HEK293 (cell line): ENCODE results near the gene RBP4.

ENCODE experiments used
- HOXD13 ChIP-seq: sonication (generic); formaldehyde crosslinking; IDR thresholded peaks from 2 replicates; pipeline ENCODE4 v1.8.0; 2022; ENCODE audit warnings: missing genetic modification reagents, borderline replicate concordance
- KLF10 ChIP-seq: fragments of 450-650 bp; IDR thresholded peaks from 2 replicates; pipeline ENCODE4 v1.5.1; 2018; ENCODE audit warnings: missing biosample characterization, mild to moderate bottlenecking, missing genetic modification characterization
- KLF8 ChIP-seq: fragments of 450-650 bp; formaldehyde crosslinking; IDR thresholded peaks from 2 replicates; pipeline ENCODE4 v1.5.1; 2016; ENCODE audit warnings: missing biosample characterization, missing genetic modification characterization
- OSR2 ChIP-seq: fragments of 450-650 bp; formaldehyde crosslinking; IDR thresholded peaks from 2 replicates; pipeline ENCODE4 v1.5.1; 2016; ENCODE audit warnings: missing biosample characterization, missing genetic modification characterization
- OVOL3 ChIP-seq: fragments of 450-650 bp; formaldehyde crosslinking; IDR thresholded peaks from 2 replicates; pipeline ENCODE4 v1.5.1; 2016; ENCODE audit warnings: missing biosample characterization, missing genetic modification characterization
- PRDM10 ChIP-seq: fragments of 450-650 bp; formaldehyde crosslinking; IDR thresholded peaks from 2 replicates; pipeline ENCODE4 v1.5.1; 2016; ENCODE audit warnings: missing biosample characterization, missing genetic modification characterization
- SCRT2 ChIP-seq: fragments of 450-650 bp; formaldehyde crosslinking; IDR thresholded peaks from 2 replicates; pipeline ENCODE4 v1.5.1; 2016; ENCODE audit warnings: missing biosample characterization, missing genetic modification characterization
- ZBTB17 ChIP-seq: fragments of 450-650 bp; formaldehyde crosslinking; IDR thresholded peaks from 2 replicates; pipeline ENCODE4 v1.5.1; 2016; ENCODE audit warnings: missing biosample characterization, missing genetic modification characterization
- ZNF112 ChIP-seq: fragments of 450-650 bp; formaldehyde crosslinking; IDR thresholded peaks from 2 replicates; pipeline ENCODE4 v1.5.0; 2017; ENCODE audit warnings: missing biosample characterization, missing genetic modification characterization
- ZNF132 ChIP-seq: fragments of 450-650 bp; formaldehyde crosslinking; IDR thresholded peaks from 2 replicates; pipeline ENCODE4 v1.5.1; 2017; ENCODE audit warnings: missing biosample characterization, missing genetic modification characterization, borderline replicate concordance
- ZNF16 ChIP-seq: fragments of 450-650 bp; formaldehyde crosslinking; IDR thresholded peaks from 2 replicates; pipeline ENCODE4 v1.5.1; 2016; ENCODE audit warnings: low read depth, missing biosample characterization, missing genetic modification characterization
- ZNF175 ChIP-seq: fragments of 450-650 bp; formaldehyde crosslinking; IDR thresholded peaks from 2 replicates; pipeline ENCODE4 v1.5.1; 2016; ENCODE audit warnings: missing biosample characterization, missing genetic modification characterization
- ZNF18 ChIP-seq: fragments of 450-650 bp; formaldehyde crosslinking; IDR thresholded peaks from 2 replicates; pipeline ENCODE4 v1.5.1; 2016; ENCODE audit warnings: missing biosample characterization, missing genetic modification characterization
- ZNF211 ChIP-seq: fragments of 450-650 bp; formaldehyde crosslinking; IDR thresholded peaks from 2 replicates; pipeline ENCODE4 v1.5.1; 2016; ENCODE audit warnings: low read depth, missing biosample characterization, missing genetic modification characterization
- ZNF23 ChIP-seq: fragments of 450-650 bp; formaldehyde crosslinking; IDR thresholded peaks from 2 replicates; pipeline ENCODE4 v1.5.1; 2016; ENCODE audit warnings: missing biosample characterization, missing genetic modification characterization, borderline replicate concordance
- ZNF248 ChIP-seq: fragments of 450-650 bp; formaldehyde crosslinking; IDR thresholded peaks from 2 replicates; pipeline ENCODE4 v1.5.1; 2017; ENCODE audit warnings: missing biosample characterization, missing genetic modification characterization
- ZNF266 ChIP-seq: fragments of 450-650 bp; formaldehyde crosslinking; IDR thresholded peaks from 2 replicates; pipeline ENCODE4 v1.5.1; 2016; ENCODE audit warnings: missing biosample characterization, missing genetic modification characterization, low read depth
- ZNF501 ChIP-seq: fragments of 450-650 bp; formaldehyde crosslinking; IDR thresholded peaks from 2 replicates; pipeline ENCODE4 v1.5.1; 2016; ENCODE audit warnings: missing biosample characterization, missing genetic modification characterization
- ZNF514 ChIP-seq: fragments of 450-650 bp; formaldehyde crosslinking; IDR thresholded peaks from 2 replicates; pipeline ENCODE4 v1.5.1; 2016; ENCODE audit warnings: missing biosample characterization, missing genetic modification characterization
- ZNF558 ChIP-seq: fragments of 450-650 bp; formaldehyde crosslinking; IDR thresholded peaks from 2 replicates; pipeline ENCODE4 v1.5.1; 2016; ENCODE audit warnings: missing biosample characterization, missing genetic modification characterization
- ZNF560 ChIP-seq: fragments of 450-650 bp; formaldehyde crosslinking; IDR thresholded peaks from 2 replicates; pipeline ENCODE4 v1.5.1; 2017; ENCODE audit warnings: missing biosample characterization, missing genetic modification characterization, borderline replicate concordance
- ZNF585B ChIP-seq: fragments of 450-650 bp; formaldehyde crosslinking; IDR thresholded peaks from 2 replicates; pipeline ENCODE4 v1.5.1; 2016; ENCODE audit warnings: missing biosample characterization, missing genetic modification characterization
- ZNF623 ChIP-seq: fragments of 450-650 bp; formaldehyde crosslinking; IDR thresholded peaks from 2 replicates; pipeline ENCODE4 v1.5.1; 2016; ENCODE audit warnings: missing biosample characterization, missing genetic modification characterization
- ZNF670 ChIP-seq: fragments of 450-650 bp; formaldehyde crosslinking; IDR thresholded peaks from 2 replicates; pipeline ENCODE4 v1.5.1; 2016; ENCODE audit warnings: missing biosample characterization, missing genetic modification characterization, low read depth
- ZNF747 ChIP-seq: fragments of 450-650 bp; formaldehyde crosslinking; IDR thresholded peaks from 2 replicates; pipeline ENCODE4 v1.5.1; 2016; ENCODE audit warnings: missing biosample characterization, missing genetic modification characterization
- ZSCAN5A ChIP-seq: fragments of 450-650 bp; formaldehyde crosslinking; IDR thresholded peaks from 2 replicates; pipeline ENCODE4 v1.5.1; 2016; ENCODE audit warnings: missing biosample characterization, missing genetic modification characterization
- TF ChIP-seq, protein P1 (sequence below): fragments of 450-650 bp; formaldehyde crosslinking; IDR thresholded peaks from 2 replicates; pipeline ENCODE4 v1.5.1; 2016; ENCODE audit warnings: missing biosample characterization, missing genetic modification characterization
- TF ChIP-seq, protein P2 (sequence below): fragments of 450-650 bp; formaldehyde crosslinking; IDR thresholded peaks from 2 replicates; pipeline ENCODE4 v1.5.1; 2016; ENCODE audit warnings: missing biosample characterization, missing genetic modification characterization
- TF ChIP-seq, protein P3 (sequence below): fragments of 450-650 bp; formaldehyde crosslinking; IDR thresholded peaks from 2 replicates; pipeline ENCODE4 v1.5.1; 2016; ENCODE audit warnings: missing biosample characterization, missing genetic modification characterization

Gene RBP4

GRCh38 chr10:93542358-93542791 is 58.7 kb downstream of the RBP4 start (continued):
- TF ChIP-seq ZNF18 (tag by site-specific recombination) (no peak), ZNF585B (tag by site-specific recombination) (no peak), ZNF514 (tag by site-specific recombination) (no peak), KLF10 (no peak), ZNF23 (no peak), ZNF747 (tag by site-specific recombination) (no peak), ZNF670 (tag by site-specific recombination) (no peak), SCRT2 (tag by site-specific recombination) (no peak), PRDM10 (peak; percentile 78), ZNF248 (tag by site-specific recombination) (no peak), ZNF558 (tag by site-specific recombination) (no peak), ZNF132 (no peak), ZNF560 (no peak), ZNF266 (tag by site-specific recombination) (no peak), ZBTB17 (peak; percentile 83), ZNF16 (tag by site-specific recombination) (no peak), ZNF623 (tag by site-specific recombination) (no peak), OVOL3 (no peak), KLF8 (tag by site-specific recombination) (no peak), HOXD13 (CRISPR knock-in tag) (no peak), ZSCAN5A (no peak), ZNF112 (tag by site-specific recombination) (no peak), OSR2 (tag by site-specific recombination) (no peak), ZNF501 (tag by site-specific recombination) (no peak), ZNF211 (tag by site-specific recombination) (no peak), ZNF175 (no peak)
- TF ChIP-seq, protein P1, sequence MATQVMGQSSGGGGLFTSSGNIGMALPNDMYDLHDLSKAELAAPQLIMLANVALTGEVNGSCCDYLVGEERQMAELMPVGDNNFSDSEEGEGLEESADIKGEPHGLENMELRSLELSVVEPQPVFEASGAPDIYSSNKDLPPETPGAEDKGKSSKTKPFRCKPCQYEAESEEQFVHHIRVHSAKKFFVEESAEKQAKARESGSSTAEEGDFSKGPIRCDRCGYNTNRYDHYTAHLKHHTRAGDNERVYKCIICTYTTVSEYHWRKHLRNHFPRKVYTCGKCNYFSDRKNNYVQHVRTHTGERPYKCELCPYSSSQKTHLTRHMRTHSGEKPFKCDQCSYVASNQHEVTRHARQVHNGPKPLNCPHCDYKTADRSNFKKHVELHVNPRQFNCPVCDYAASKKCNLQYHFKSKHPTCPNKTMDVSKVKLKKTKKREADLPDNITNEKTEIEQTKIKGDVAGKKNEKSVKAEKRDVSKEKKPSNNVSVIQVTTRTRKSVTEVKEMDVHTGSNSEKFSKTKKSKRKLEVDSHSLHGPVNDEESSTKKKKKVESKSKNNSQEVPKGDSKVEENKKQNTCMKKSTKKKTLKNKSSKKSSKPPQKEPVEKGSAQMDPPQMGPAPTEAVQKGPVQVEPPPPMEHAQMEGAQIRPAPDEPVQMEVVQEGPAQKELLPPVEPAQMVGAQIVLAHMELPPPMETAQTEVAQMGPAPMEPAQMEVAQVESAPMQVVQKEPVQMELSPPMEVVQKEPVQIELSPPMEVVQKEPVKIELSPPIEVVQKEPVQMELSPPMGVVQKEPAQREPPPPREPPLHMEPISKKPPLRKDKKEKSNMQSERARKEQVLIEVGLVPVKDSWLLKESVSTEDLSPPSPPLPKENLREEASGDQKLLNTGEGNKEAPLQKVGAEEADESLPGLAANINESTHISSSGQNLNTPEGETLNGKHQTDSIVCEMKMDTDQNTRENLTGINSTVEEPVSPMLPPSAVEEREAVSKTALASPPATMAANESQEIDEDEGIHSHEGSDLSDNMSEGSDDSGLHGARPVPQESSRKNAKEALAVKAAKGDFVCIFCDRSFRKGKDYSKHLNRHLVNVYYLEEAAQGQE (tag by site-specific recombination), result peak; percentile 49; the same call in 1 of the 2 replicates
- TF ChIP-seq, protein P2, sequence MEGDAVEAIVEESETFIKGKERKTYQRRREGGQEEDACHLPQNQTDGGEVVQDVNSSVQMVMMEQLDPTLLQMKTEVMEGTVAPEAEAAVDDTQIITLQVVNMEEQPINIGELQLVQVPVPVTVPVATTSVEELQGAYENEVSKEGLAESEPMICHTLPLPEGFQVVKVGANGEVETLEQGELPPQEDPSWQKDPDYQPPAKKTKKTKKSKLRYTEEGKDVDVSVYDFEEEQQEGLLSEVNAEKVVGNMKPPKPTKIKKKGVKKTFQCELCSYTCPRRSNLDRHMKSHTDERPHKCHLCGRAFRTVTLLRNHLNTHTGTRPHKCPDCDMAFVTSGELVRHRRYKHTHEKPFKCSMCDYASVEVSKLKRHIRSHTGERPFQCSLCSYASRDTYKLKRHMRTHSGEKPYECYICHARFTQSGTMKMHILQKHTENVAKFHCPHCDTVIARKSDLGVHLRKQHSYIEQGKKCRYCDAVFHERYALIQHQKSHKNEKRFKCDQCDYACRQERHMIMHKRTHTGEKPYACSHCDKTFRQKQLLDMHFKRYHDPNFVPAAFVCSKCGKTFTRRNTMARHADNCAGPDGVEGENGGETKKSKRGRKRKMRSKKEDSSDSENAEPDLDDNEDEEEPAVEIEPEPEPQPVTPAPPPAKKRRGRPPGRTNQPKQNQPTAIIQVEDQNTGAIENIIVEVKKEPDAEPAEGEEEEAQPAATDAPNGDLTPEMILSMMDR, result no peak
- TF ChIP-seq, protein P3, sequence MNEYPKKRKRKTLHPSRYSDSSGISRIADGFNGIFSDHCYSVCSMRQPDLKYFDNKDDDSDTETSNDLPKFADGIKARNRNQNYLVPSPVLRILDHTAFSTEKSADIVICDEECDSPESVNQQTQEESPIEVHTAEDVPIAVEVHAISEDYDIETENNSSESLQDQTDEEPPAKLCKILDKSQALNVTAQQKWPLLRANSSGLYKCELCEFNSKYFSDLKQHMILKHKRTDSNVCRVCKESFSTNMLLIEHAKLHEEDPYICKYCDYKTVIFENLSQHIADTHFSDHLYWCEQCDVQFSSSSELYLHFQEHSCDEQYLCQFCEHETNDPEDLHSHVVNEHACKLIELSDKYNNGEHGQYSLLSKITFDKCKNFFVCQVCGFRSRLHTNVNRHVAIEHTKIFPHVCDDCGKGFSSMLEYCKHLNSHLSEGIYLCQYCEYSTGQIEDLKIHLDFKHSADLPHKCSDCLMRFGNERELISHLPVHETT (tag by site-specific recombination), result 0 out of 2 replicates have a peak, but pooled peaks have one; percentile 14
